Loucy (cell line): ENCODE measurements around the gene ZFYVE1.

Source experiments
- H2AFZ ChIP-seq: fragments of 200-600 bp; sonication (generic); 2 replicates; pipeline ENCODE4 v1.6.0; 2016; ENCODE audit warnings: antibody characterized with exemption, mild to moderate bottlenecking, low read length, moderate library complexity
- H3F3A ChIP-seq: fragments of 200-600 bp; 2 replicates; pipeline ENCODE4 v1.6.0; 2016; ENCODE audit warnings: antibody characterized with exemption, low read depth, mild to moderate bottlenecking
- H3K27me3 ChIP-seq: fragments of 200-600 bp; sonication (generic); 2 replicates; pipeline ENCODE4 v1.6.1; 2014; ENCODE audit warnings: low read length, mild to moderate bottlenecking; ENCODE audit not compliant: insufficient read depth, poor library complexity, severe bottlenecking
- H3K36me3 ChIP-seq: fragments of 200-600 bp; sonication (generic); 2 replicates; pipeline ENCODE4 v1.6.1; 2016; ENCODE audit warnings: low read length; ENCODE audit not compliant: insufficient read depth
- H3K4me1 ChIP-seq: fragments of 200-600 bp; sonication (generic); 2 replicates; pipeline ENCODE4 v1.5.1; 2014; ENCODE audit warnings: low read length, mild to moderate bottlenecking; ENCODE audit not compliant: insufficient read depth, poor library complexity, severe bottlenecking
- H3K4me2 ChIP-seq: fragments of 200-600 bp; sonication (generic); 2 replicates; pipeline ENCODE4 v1.6.0; 2014; ENCODE audit warnings: antibody characterized with exemption, low read length, low read depth, mild to moderate bottlenecking; ENCODE audit not compliant: poor library complexity, severe bottlenecking
- H3K4me3 ChIP-seq: fragments of 200-600 bp; sonication (generic); 2 replicates; pipeline ENCODE4 v1.5.1; 2014; ENCODE audit warnings: low read length, mild to moderate bottlenecking, mixed read lengths; ENCODE audit not compliant: poor library complexity, severe bottlenecking
- H3K79me2 ChIP-seq: fragments of 200-600 bp; sonication (generic); 2 replicates; pipeline ENCODE4 v1.6.1; 2014; ENCODE audit warnings: low read length; ENCODE audit not compliant: insufficient read depth
- H3K9ac ChIP-seq: fragments of 200-600 bp; sonication (generic); 2 replicates; pipeline ENCODE4 v1.6.0; 2014; ENCODE audit warnings: mild to moderate bottlenecking, low read depth, low read length, moderate library complexity; ENCODE audit not compliant: poor library complexity, severe bottlenecking
- H3K9me2 ChIP-seq: fragments of 200-600 bp; sonication (generic); replicated peaks from 2 replicates; pipeline ENCODE4 v1.6.1; 2016; ENCODE audit warnings: low read depth, low read length, mixed read lengths
- H3K9me3 ChIP-seq: fragments of 200-600 bp; sonication (generic); 2 replicates; pipeline ENCODE4 v1.6.1; 2014; ENCODE audit warnings: mild to moderate bottlenecking, antibody characterized with exemption, low read length, low read depth; ENCODE audit not compliant: insufficient read depth
- H4K20me1 ChIP-seq: fragments of 200-600 bp; sonication (generic); 2 replicates; pipeline ENCODE4 v1.6.0; 2014; ENCODE audit warnings: antibody characterized with exemption, low read length, mild to moderate bottlenecking; ENCODE audit not compliant: insufficient read depth, poor library complexity, severe bottlenecking
- CTCF ChIP-seq: fragments of 200-600 bp; sonication (generic); conservative IDR thresholded peaks from 2 replicates; pipeline ENCODE4 v1.5.1; 2014; ENCODE audit warnings: mild to moderate bottlenecking, antibody characterized with exemption, low read length
- EZH2phosphoT487 ChIP-seq: fragments of 200-600 bp; IDR thresholded peaks from 2 replicates; pipeline ENCODE4 v1.6.1; 2018; ENCODE audit warnings: antibody characterized with exemption, mild to moderate bottlenecking, moderate library complexity, borderline replicate concordance

Gene ZFYVE1

GRCh38 chr14:72952171-72952570 lies 74.7 kb downstream of the ZFYVE1 start:
- no peaks in the 10 kb centered on the region for H3K9me3 ChIP-seq
- no peaks in the 10 kb centered on the region for H3K9me2 ChIP-seq
- no peak overlapping the region for H3K4me3 ChIP-seq
- H3K4me1 ChIP-seq: peaks cover 13% of the 10 kb centered on the region
- no peak overlapping the region for H2AFZ ChIP-seq
- no peak overlapping the region for H3K9ac ChIP-seq
- no peak overlapping the region for H3K4me2 ChIP-seq
- no peaks in the 10 kb centered on the region for H3K36me3 ChIP-seq
- H3K79me2 ChIP-seq: no peaks in the 10 kb centered on the region
- TF ChIP-seq EZH2phosphoT487 (no peak), CTCF (no peak)
- H3F3A ChIP-seq: no peaks in the 10 kb centered on the region
- H4K20me1 ChIP-seq: no peaks in the 10 kb centered on the region
- H3K27me3 ChIP-seq: no peaks in the 10 kb centered on the region

- H2AFZ ChIP-seq: no peak overlapping the region
- no peaks in the 10 kb centered on the region for H3F3A ChIP-seq
- H3K4me3 ChIP-seq: no peak overlapping the region
- no peaks in the 10 kb centered on the region for H3K27me3 ChIP-seq
- H3K4me2 ChIP-seq: peak overlapping the region; percentile 2
- H3K9me3 ChIP-seq: no peaks in the 10 kb centered on the region
- peaks cover 20% of the 10 kb centered on the region for H3K4me1 ChIP-seq
- H3K79me2 ChIP-seq: no peaks in the 10 kb centered on the region
- H3K9ac ChIP-seq: no peak overlapping the region
- no peaks in the 10 kb centered on the region for H3K9me2 ChIP-seq
- TF ChIP-seq EZH2phosphoT487 (no peak), CTCF (peak; percentile 95)
- no peaks in the 10 kb centered on the region for H4K20me1 ChIP-seq
- peaks cover 1% of the 10 kb centered on the region; the same call in 1 of the 2 replicates for H3K36me3 ChIP-seq
Measured at GRCh38 chr14:72948481-72949138, 78.3 kb downstream of the ZFYVE1 start.

GRCh38 chr14:72947366-72948160 lies 79.3 kb downstream of the ZFYVE1 start:
- H3F3A ChIP-seq: no peaks in the 10 kb centered on the region
- TF ChIP-seq CTCF (no peak), EZH2phosphoT487 (peak; percentile 60; the same call in 1 of the 2 replicates)
- H3K9me2 ChIP-seq: no peaks in the 10 kb centered on the region
- H3K36me3 ChIP-seq: peaks cover 9% of the 10 kb centered on the region; the same call in 1 of the 2 replicates
- no peaks in the 10 kb centered on the region for H3K79me2 ChIP-seq
- H3K4me3 ChIP-seq: no peak overlapping the region
- H3K4me1 ChIP-seq: peaks cover 20% of the 10 kb centered on the region
- H3K4me2 ChIP-seq: peak overlapping the region; percentile 2
- no peaks in the 10 kb centered on the region for H3K27me3 ChIP-seq
- H3K9ac ChIP-seq: no peak overlapping the region
- H4K20me1 ChIP-seq: no peaks in the 10 kb centered on the region
- H2AFZ ChIP-seq: no peak overlapping the region
- H3K9me3 ChIP-seq: no peaks in the 10 kb centered on the region
